K562 (cell line): Measurements from ENCODE around the gene POP7. TPM values are rescaled to one million over a fixed set of nuclear protein-coding genes. Genes with fewer than 3 reads are reported as not detected.

Experiments used
- CXXC5 ChIP-seq: fragments of 250-450 bp; sonication (Bioruptor Pico); IDR thresholded peaks from 2 replicates; pipeline ENCODE4 v1.8.0; 2022; ENCODE audit warnings: inconsistent platforms, mild to moderate bottlenecking, moderate library complexity
- FOS ChIP-seq: IDR thresholded peaks from 3 replicates; pipeline ENCODE4 v1.6.1; 2011; ENCODE audit not compliant: insufficient read length; ENCODE audit errors: extremely low read depth
- FOXM1 ChIP-seq, 2 experiments: fragments of 450-650 bp in 1 of 2; sonication (generic) in 1 of 2; formaldehyde crosslinking in 1 of 2; IDR thresholded peaks; 2 replicates each; pipeline versions ENCODE4 v1.6.1 to v1.9.0; 2017 to 2022; ENCODE audit warnings: low read depth in 2 of 2, mild to moderate bottlenecking in 2 of 2, missing genetic modification reagents in 1 of 2, moderate library complexity in 1 of 2
- FOXP1 ChIP-seq: sonication (generic); formaldehyde crosslinking; IDR thresholded peaks from 2 replicates; pipeline ENCODE4 v1.8.0; 2022; ENCODE audit warnings: mild to moderate bottlenecking, missing genetic modification reagents
- GABPB1 ChIP-seq: sonication (generic); formaldehyde crosslinking; IDR thresholded peaks from 2 replicates; pipeline ENCODE4 v1.8.0; 2022; ENCODE audit warnings: mild to moderate bottlenecking, missing genetic modification reagents
- ILF3 ChIP-seq: fragments of 450-650 bp; IDR thresholded peaks from 2 replicates; pipeline ENCODE4 v1.6.1; 2018; ENCODE audit warnings: antibody characterized with exemption, mild to moderate bottlenecking, moderate library complexity, borderline replicate concordance
- KDM5B ChIP-seq: fragments of 200-600 bp; sonication (generic); IDR thresholded peaks from 2 replicates; pipeline ENCODE4 v1.6.1; 2012; ENCODE audit warnings: low read depth, mild to moderate bottlenecking, moderate library complexity, low read length, control low read depth, inconsistent platforms; ENCODE audit not compliant: insufficient replicate concordance
- NCOR1 ChIP-seq: fragments of 450-650 bp; IDR thresholded peaks from 2 replicates; pipeline ENCODE4 v1.6.1; 2016; ENCODE audit warnings: mild to moderate bottlenecking, moderate library complexity
- OTX1 ChIP-seq: fragments of 450-650 bp; formaldehyde crosslinking; IDR thresholded peaks from 2 replicates; pipeline ENCODE4 v1.4.0; 2022; ENCODE audit warnings: mild to moderate bottlenecking
- PHB2 ChIP-seq: fragments of 450-650 bp; IDR thresholded peaks from 2 replicates; pipeline ENCODE4 v1.6.1; 2017; ENCODE audit warnings: low read depth
- POLR2A ChIP-seq: fragments of 450-650 bp; conservative IDR thresholded peaks from 2 replicates; pipeline ENCODE4 v1.6.1; 2016
- RBM14 ChIP-seq: fragments of 200-400 bp; formaldehyde crosslinking; IDR thresholded peaks from 2 replicates; pipeline ENCODE4 v1.6.1; 2018; ENCODE audit warnings: low read depth, mild to moderate bottlenecking, low read length, moderate library complexity, borderline replicate concordance; ENCODE audit not compliant: insufficient read depth
- ZNF217 ChIP-seq: sonication (generic); formaldehyde crosslinking; IDR thresholded peaks from 2 replicates; pipeline ENCODE4 v1.8.0; 2022; ENCODE audit warnings: mild to moderate bottlenecking, missing genetic modification reagents
- ZNF24 ChIP-seq: fragments of 450-650 bp; IDR thresholded peaks from 2 replicates; pipeline ENCODE4 v1.6.1; 2016
- ZNF263 ChIP-seq: sonication (generic); formaldehyde crosslinking; IDR thresholded peaks from 2 replicates; pipeline ENCODE4 v1.8.0; 2022; ENCODE audit warnings: mild to moderate bottlenecking, missing genetic modification reagents, borderline replicate concordance
- ZNF316 ChIP-seq: fragments of 450-650 bp; IDR thresholded peaks from 2 replicates; pipeline ENCODE4 v1.6.1; 2016
- ZNF561 ChIP-seq: fragments of 450-650 bp; formaldehyde crosslinking; conservative IDR thresholded peaks from 2 replicates; pipeline ENCODE4 v1.4.0; 2020; ENCODE audit warnings: mild to moderate bottlenecking, moderate library complexity
- polyA plus RNA-seq, 8 experiments: library from polyadenylated mRNA; depleted of rRNA in 4 of 8; stranded (reverse) in 5 of 8; unstranded in 3 of 8; fragments of >200 nt; fragmentation: Nextera tagmentation in 2 of 8; fragmentation: Illumina TruSeq in 1 of 8; extraction: Ambion mirVana in 2 of 8; extraction: Trizol in 1 of 8; gene quantifications; 2 replicates each; pipeline versions ENCODE4 v1.2.1 to v1.2.3, GENCODE V29; 2011 to 2014; ENCODE audit warnings: inconsistent platforms in 1 of 8, missing spikeins in 1 of 8
- total RNA-seq, 7 experiments: library from RNA; depleted of rRNA in 6 of 7; stranded (reverse); fragments of >200 nt in 6 of 7; fragmentation: Illumina TruSeq in 2 of 7; extraction: Trizol in 2 of 7; gene quantifications; 2 replicates each; pipeline versions ENCODE4 v1.2.1 to v1.2.3, GENCODE V29; 2011 to 2021; ENCODE audit warnings: low replicate concordance in 1 of 7
- TF ChIP-seq, protein P1 (sequence below): fragments of 450-650 bp; formaldehyde crosslinking; IDR thresholded peaks from 2 replicates; pipeline ENCODE4 v1.4.0; 2020; ENCODE audit warnings: mild to moderate bottlenecking, moderate library complexity
- TF ChIP-seq, protein P2 (sequence below): fragments of 250-450 bp; sonication (Bioruptor Pico); IDR thresholded peaks from 2 replicates; pipeline ENCODE4 v1.4.0; 2020
- TF ChIP-seq, protein P3 (sequence below), 2 experiments: fragments of 200-800 bp in 1 of 2; sonication (Bioruptor generic) in 1 of 2; sonication (generic) in 1 of 2; formaldehyde crosslinking in 1 of 2; IDR thresholded peaks in 1 of 2; conservative IDR thresholded peaks in 1 of 2; 2 replicates each; pipeline versions ENCODE4 v1.5.0 to v1.6.1; 2016 to 2020; ENCODE audit warnings: missing compliant biosample characterization in 1 of 2, missing genetic modification characterization in 1 of 2, missing genetic modification reagents in 1 of 2

Gene POP7
- total and polyA plus RNA-seq, 9 of the 15 experiments (the other 6 are each of a cell fraction or from before 2014, with no cell fraction given), result 11.5 to 163 (median 68.9) TPM

DNA sequence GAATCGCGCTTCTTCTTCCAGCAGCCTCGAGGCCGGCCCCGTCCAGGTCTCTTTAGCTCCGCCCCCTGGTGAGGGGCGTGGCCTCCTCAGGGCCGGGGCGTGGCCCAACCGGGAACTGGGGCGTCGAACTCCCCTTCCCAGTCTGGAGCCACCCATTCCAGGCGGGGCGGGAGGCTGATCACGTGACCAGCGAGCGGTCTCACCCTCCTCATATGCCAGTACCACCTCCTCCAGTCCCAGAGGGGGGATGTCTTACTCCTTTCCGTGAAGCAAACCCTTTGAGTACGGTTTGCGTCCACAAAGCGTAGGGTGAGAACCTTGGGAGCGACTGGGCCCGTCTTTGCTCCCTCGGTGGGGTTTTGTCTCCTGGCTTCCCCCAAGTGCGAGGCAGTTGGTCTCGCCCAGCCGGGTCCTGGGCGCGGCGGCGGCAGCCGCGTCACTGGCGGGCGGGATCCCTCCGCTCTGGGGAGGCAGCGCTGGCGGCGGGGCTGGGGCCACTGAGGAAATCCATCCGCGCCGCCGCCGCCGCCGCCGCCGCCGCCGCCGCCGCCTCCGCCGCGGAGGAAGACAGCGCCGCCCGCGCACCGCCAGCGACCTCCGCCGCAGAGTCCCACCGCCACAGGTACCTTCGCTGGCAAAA is 32.5 kb upstream of the POP7 start, which contains the start of gene GNB2 (continued):
- TF ChIP-seq ZNF561, result no peak
- 0 out of 2 replicates have a peak, but pooled peaks have one; percentile 23 for TF ChIP-seq ZNF316
- TF ChIP-seq, protein P1, sequence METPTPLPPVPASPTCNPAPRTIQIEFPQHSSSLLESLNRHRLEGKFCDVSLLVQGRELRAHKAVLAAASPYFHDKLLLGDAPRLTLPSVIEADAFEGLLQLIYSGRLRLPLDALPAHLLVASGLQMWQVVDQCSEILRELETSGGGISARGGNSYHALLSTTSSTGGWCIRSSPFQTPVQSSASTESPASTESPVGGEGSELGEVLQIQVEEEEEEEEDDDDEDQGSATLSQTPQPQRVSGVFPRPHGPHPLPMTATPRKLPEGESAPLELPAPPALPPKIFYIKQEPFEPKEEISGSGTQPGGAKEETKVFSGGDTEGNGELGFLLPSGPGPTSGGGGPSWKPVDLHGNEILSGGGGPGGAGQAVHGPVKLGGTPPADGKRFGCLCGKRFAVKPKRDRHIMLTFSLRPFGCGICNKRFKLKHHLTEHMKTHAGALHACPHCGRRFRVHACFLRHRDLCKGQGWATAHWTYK (CRISPR knock-in tag), result peak; percentile 55; the same call in 1 of the 2 replicates
- TF ChIP-seq CXXC5 (CRISPR knock-in tag), result peak; percentile 99
- no peak for TF ChIP-seq RBM14
- peak; percentile 44; the same call in 1 of the 2 replicates for TF ChIP-seq FOXP1 (CRISPR knock-in tag)
- no peak for TF ChIP-seq FOXM1 (IDR thresholded peaks at IDR 0.05; ENCODE audit: low read depth)
- no peak for TF ChIP-seq FOXM1 (CRISPR knock-in tag; IDR thresholded peaks at IDR 0.05; ENCODE audit: low read depth)
- TF ChIP-seq ILF3, result 0 out of 2 replicates have a peak, but pooled peaks have one; percentile 56
- TF ChIP-seq, protein P2, sequence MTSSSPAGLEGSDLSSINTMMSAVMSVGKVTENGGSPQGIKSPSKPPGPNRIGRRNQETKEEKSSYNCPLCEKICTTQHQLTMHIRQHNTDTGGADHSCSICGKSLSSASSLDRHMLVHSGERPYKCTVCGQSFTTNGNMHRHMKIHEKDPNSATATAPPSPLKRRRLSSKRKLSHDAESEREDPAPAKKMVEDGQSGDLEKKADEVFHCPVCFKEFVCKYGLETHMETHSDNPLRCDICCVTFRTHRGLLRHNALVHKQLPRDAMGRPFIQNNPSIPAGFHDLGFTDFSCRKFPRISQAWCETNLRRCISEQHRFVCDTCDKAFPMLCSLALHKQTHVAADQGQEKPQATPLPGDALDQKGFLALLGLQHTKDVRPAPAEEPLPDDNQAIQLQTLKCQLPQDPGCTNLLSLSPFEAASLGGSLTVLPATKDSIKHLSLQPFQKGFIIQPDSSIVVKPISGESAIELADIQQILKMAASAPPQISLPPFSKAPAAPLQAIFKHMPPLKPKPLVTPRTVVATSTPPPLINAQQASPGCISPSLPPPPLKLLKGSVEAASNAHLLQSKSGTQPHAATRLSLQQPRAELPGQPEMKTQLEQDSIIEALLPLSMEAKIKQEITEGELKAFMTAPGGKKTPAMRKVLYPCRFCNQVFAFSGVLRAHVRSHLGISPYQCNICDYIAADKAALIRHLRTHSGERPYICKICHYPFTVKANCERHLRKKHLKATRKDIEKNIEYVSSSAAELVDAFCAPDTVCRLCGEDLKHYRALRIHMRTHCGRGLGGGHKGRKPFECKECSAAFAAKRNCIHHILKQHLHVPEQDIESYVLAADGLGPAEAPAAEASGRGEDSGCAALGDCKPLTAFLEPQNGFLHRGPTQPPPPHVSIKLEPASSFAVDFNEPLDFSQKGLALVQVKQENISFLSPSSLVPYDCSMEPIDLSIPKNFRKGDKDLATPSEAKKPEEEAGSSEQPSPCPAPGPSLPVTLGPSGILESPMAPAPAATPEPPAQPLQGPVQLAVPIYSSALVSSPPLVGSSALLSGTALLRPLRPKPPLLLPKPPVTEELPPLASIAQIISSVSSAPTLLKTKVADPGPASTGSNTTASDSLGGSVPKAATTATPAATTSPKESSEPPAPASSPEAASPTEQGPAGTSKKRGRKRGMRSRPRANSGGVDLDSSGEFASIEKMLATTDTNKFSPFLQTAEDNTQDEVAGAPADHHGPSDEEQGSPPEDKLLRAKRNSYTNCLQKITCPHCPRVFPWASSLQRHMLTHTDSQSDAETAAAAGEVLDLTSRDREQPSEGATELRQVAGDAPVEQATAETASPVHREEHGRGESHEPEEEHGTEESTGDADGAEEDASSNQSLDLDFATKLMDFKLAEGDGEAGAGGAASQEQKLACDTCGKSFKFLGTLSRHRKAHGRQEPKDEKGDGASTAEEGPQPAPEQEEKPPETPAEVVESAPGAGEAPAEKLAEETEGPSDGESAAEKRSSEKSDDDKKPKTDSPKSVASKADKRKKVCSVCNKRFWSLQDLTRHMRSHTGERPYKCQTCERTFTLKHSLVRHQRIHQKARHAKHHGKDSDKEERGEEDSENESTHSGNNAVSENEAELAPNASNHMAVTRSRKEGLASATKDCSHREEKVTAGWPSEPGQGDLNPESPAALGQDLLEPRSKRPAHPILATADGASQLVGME (CRISPR knock-in tag), result 0 out of 2 replicates have a peak, but pooled peaks have one; percentile 11
- peak; percentile 68; the same call in 1 of the 2 replicates for TF ChIP-seq OTX1 (CRISPR knock-in tag)
- TF ChIP-seq ZNF217 (CRISPR knock-in tag), result no peak
- no peak for TF ChIP-seq FOS
- no peak; the same call in 1 of the 2 replicates for TF ChIP-seq NCOR1
- TF ChIP-seq ZNF24, result peak; percentile 55; the same call in 1 of the 2 replicates
- peak; percentile 32 for TF ChIP-seq KDM5B
- TF ChIP-seq, protein P3, sequence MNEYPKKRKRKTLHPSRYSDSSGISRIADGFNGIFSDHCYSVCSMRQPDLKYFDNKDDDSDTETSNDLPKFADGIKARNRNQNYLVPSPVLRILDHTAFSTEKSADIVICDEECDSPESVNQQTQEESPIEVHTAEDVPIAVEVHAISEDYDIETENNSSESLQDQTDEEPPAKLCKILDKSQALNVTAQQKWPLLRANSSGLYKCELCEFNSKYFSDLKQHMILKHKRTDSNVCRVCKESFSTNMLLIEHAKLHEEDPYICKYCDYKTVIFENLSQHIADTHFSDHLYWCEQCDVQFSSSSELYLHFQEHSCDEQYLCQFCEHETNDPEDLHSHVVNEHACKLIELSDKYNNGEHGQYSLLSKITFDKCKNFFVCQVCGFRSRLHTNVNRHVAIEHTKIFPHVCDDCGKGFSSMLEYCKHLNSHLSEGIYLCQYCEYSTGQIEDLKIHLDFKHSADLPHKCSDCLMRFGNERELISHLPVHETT (CRISPR knock-in tag; conservative IDR thresholded peaks at IDR 0.05 in 1 of 2, IDR thresholded peaks at IDR 0.05 in 1 of 2), result peak in 1 of 2 experiments; percentile 97; a peak in 2 of 4 replicates
- TF ChIP-seq ZNF263, result peak; percentile 81; the same call in 1 of the 2 replicates
- no peak for TF ChIP-seq PHB2
- TF ChIP-seq POLR2A, result peak; percentile 57; the same call in 1 of the 2 replicates
- peak; percentile 80; the same call in 1 of the 2 replicates for TF ChIP-seq GABPB1
